WI38 (cell line): ENCODE results near the gene PTCSC3.

Source experiments
- H3K4me3 ChIP-seq: 2 replicates; pipeline ENCODE4 v1.5.1; 2011; ENCODE audit warnings: low read depth, mild to moderate bottlenecking, control low read depth, low read length
- CTCF ChIP-seq: IDR thresholded peaks from 2 replicates; pipeline ENCODE4 v1.5.1; 2012; ENCODE audit warnings: low read depth, mild to moderate bottlenecking, control low read depth, low read length

Gene PTCSC3

GRCh38 chr14:36161776-36162175, 14.7 kb downstream of the PTCSC3 start:
- TF ChIP-seq CTCF: no peak
- no peak overlapping the region for H3K4me3 ChIP-seq

- H3K4me3 ChIP-seq: no peak overlapping the region
- TF ChIP-seq CTCF: no peak
These were observed 25.2 kb downstream of the PTCSC3 start for GRCh38 chr14:36151335-36151734.

- no peak for TF ChIP-seq CTCF
- no peak overlapping the region for H3K4me3 ChIP-seq
These were observed 42.5 kb downstream of the PTCSC3 start for GRCh38 chr14:36134038-36134437.

GRCh38 chr14:36132826-36133225, 43.7 kb downstream of the PTCSC3 start:
- no peak overlapping the region for H3K4me3 ChIP-seq
- TF ChIP-seq CTCF: no peak

- H3K4me3 ChIP-seq: no peak overlapping the region
- no peak for TF ChIP-seq CTCF
These were observed 46.3 kb downstream of the PTCSC3 start for GRCh38 chr14:36130186-36130585.

- TF ChIP-seq CTCF: no peak
- no peak overlapping the region for H3K4me3 ChIP-seq
These were observed 47.3 kb downstream of the PTCSC3 start for GRCh38 chr14:36129181-36129580.

- TF ChIP-seq CTCF: no peak
These were observed 63.2 kb downstream of the PTCSC3 start for GRCh38 chr14:36113341-36113740.

More at GRCh38 chr14:36113341-36113740, 63.2 kb downstream of the PTCSC3 start:
- no peak overlapping the region for H3K4me3 ChIP-seq
